SK-N-MC (cell line): Measurements from ENCODE around the gene SMYD1.

ENCODE experiments used
- EZH2 ChIP-seq: fragments of 200-600 bp; sonication (generic); IDR thresholded peaks from one replicate; pipeline ENCODE4 v1.6.1; 2017; ENCODE audit warnings: antibody characterized with exemption
- POLR2AphosphoS5 ChIP-seq: IDR thresholded peaks from 2 replicates; pipeline ENCODE4 v1.6.1; 2012; ENCODE audit warnings: mild to moderate bottlenecking, low read depth, low read length, borderline replicate concordance

DNA sequence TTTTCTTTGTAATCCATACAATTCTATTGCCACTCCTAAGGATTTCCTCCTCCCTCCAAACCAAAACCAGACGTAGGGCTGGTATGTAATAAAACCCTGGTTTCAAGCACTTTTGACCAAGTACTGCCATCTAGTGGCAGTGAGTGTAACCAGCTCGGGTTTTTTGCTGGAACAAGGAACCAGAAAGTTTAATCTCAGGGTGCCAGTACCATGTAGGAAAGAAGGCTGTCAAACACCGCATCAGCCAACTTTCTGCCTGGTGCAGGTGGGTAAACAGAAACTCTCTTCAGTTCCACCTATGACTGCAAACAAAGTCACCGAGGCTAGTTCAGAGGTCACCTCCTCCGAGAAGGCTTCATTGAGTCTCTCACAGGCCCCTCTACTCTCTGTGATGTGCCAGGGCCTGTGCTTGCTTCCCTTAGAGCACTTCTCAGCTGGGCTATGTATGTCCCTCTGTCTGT lies 92.4 kb downstream of the SMYD1 start:
- TF ChIP-seq EZH2 (no peak), POLR2AphosphoS5 (no peak)
